ENCODE data around the gene CPXM1. TPM values are rescaled to one million over a fixed set of nuclear protein-coding genes. Genes with fewer than 3 reads are reported as not detected.

Gene CPXM1
- total RNA-seq, 2 donors from 2014 or later = 80.1 to 106 TPM

- Histone ChIP-seq H3K9ac (ENCODE audit: extremely low read depth, low read length, poor library complexity, severe bottlenecking) (no peak overlapping the region), H3K27me3 (ENCODE audit: control insufficient read depth, insufficient read depth, low read length, poor library complexity, severe bottlenecking) (peaks cover 39% of the 10 kb centered on the region), H3K9me3 (ENCODE audit: control insufficient read depth, low read length) (no peaks in the 10 kb centered on the region), H3K4me1 (ENCODE audit: control insufficient read depth, insufficient read depth, low read length) (no peaks in the 10 kb centered on the region), H3K27ac (ENCODE audit: low read depth, low read length) (no peak overlapping the region), H3K36me3 (ENCODE audit: control insufficient read depth, insufficient read depth, low read length) (no peaks in the 10 kb centered on the region), H3K4me3 (ENCODE audit: low read length) (no peak overlapping the region)
- WGBS, 2 experiments (ENCODE audit: insufficient coverage in 1 of 2, insufficient read length in 1 of 2) = 82 to 90% methylated on average over 4 to 5 of the region's 6 CpGs
- H3K4me1 Mint-ChIP-seq = peaks cover 3% of the 10 kb centered on the region
- no peak overlapping the region for H3K4me3 Mint-ChIP-seq
- H3K9me3 Mint-ChIP-seq = no peaks in the 10 kb centered on the region
- no peak overlapping the region for H3K27ac Mint-ChIP-seq
- peaks cover 45% of the 10 kb centered on the region for H3K27me3 Mint-ChIP-seq (ENCODE audit: insufficient read depth)
- H3K36me3 Mint-ChIP-seq (ENCODE audit: low read depth) = peaks cover 2% of the 10 kb centered on the region
- no peak for DNase-seq
- TF ChIP-seq, protein P1, sequence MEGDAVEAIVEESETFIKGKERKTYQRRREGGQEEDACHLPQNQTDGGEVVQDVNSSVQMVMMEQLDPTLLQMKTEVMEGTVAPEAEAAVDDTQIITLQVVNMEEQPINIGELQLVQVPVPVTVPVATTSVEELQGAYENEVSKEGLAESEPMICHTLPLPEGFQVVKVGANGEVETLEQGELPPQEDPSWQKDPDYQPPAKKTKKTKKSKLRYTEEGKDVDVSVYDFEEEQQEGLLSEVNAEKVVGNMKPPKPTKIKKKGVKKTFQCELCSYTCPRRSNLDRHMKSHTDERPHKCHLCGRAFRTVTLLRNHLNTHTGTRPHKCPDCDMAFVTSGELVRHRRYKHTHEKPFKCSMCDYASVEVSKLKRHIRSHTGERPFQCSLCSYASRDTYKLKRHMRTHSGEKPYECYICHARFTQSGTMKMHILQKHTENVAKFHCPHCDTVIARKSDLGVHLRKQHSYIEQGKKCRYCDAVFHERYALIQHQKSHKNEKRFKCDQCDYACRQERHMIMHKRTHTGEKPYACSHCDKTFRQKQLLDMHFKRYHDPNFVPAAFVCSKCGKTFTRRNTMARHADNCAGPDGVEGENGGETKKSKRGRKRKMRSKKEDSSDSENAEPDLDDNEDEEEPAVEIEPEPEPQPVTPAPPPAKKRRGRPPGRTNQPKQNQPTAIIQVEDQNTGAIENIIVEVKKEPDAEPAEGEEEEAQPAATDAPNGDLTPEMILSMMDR (conservative IDR thresholded peaks at IDR 0.05) = no peak
Measured at GRCh38 chr20:2829376-2829775, 28.9 kb upstream of the CPXM1 start.

DNA sequence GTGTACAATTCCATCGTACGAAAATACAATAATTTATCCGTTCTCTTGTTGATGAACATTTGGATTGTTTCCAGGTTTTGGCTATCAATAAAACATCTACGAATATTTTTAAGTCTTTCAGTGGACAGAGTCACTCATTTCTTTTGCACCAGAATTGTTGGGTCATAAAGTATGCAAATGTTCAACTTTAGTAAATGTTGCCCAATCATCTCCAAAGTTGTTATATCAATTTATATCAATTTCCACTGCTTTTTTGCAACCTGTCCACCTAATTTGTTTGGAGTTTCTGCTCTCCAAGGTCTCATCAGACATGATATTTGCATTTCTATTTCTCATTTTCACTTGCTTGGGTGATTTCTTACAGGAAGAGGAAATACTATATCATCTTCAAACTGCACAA is 26.2 kb upstream of the CPXM1 start:
- no peak overlapping the region for H3K9ac ChIP-seq (ENCODE audit: extremely low read depth, low read length, poor library complexity, severe bottlenecking)
- H3K4me1 ChIP-seq (ENCODE audit: control insufficient read depth, insufficient read depth, low read length) = no peaks in the 10 kb centered on the region
- Mint-ChIP-seq H3K4me1 (peaks cover 5% of the 10 kb centered on the region), H3K4me3 (no peak overlapping the region), H3K27me3 (ENCODE audit: insufficient read depth) (peaks cover 49% of the 10 kb centered on the region), H3K9me3 (no peaks in the 10 kb centered on the region), H3K36me3 (ENCODE audit: low read depth) (no peaks in the 10 kb centered on the region), H3K27ac (no peak overlapping the region)
- no peak overlapping the region for H3K4me3 ChIP-seq (ENCODE audit: low read length)
- H3K27me3 ChIP-seq (ENCODE audit: control insufficient read depth, insufficient read depth, low read length, poor library complexity, severe bottlenecking) = peaks cover 46% of the 10 kb centered on the region
- no peak overlapping the region for H3K27ac ChIP-seq (ENCODE audit: low read depth, low read length)
- H3K36me3 ChIP-seq (ENCODE audit: control insufficient read depth, insufficient read depth, low read length) = no peaks in the 10 kb centered on the region
- WGBS, 2 experiments (ENCODE audit: insufficient coverage in 1 of 2, insufficient read length in 1 of 2) = 75 to 83% methylated on average over 1 to 4 of the region's 4 CpGs
- no peak for DNase-seq
- TF ChIP-seq, protein P1 (conservative IDR thresholded peaks at IDR 0.05) = no peak
- H3K9me3 ChIP-seq (ENCODE audit: control insufficient read depth, low read length) = no peaks in the 10 kb centered on the region

DNA sequence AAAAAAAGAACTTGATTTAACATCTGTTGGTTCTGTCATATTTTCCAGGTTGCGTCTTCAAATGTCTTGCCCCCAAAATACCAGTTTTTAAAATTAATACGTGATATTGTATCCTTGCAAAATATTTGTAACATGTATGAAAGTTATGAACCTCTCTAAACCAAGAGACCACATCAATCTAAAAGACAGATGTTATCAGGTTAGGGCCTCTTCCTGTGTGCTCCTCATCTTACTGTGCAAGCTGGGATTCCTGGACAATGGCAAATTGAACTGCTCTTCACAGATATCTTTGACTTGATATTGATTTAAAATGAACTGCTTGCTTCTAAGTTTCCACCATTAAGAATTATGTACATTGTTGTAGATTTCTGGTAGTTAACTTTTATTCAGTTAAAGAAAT is 25.3 kb upstream of the CPXM1 start:
- peaks cover 8% of the 10 kb centered on the region for H3K4me1 Mint-ChIP-seq
- Histone ChIP-seq H3K36me3 (ENCODE audit: control insufficient read depth, insufficient read depth, low read length) (no peaks in the 10 kb centered on the region), H3K4me1 (ENCODE audit: control insufficient read depth, insufficient read depth, low read length) (no peaks in the 10 kb centered on the region), H3K27me3 (ENCODE audit: control insufficient read depth, insufficient read depth, low read length, poor library complexity, severe bottlenecking) (peaks cover 55% of the 10 kb centered on the region), H3K9ac (ENCODE audit: extremely low read depth, low read length, poor library complexity, severe bottlenecking) (no peak overlapping the region), H3K9me3 (ENCODE audit: control insufficient read depth, low read length) (no peaks in the 10 kb centered on the region), H3K4me3 (ENCODE audit: low read length) (no peak overlapping the region), H3K27ac (ENCODE audit: low read depth, low read length) (no peak overlapping the region)
- H3K27me3 Mint-ChIP-seq (ENCODE audit: insufficient read depth) = peaks cover 58% of the 10 kb centered on the region
- no peaks in the 10 kb centered on the region for H3K9me3 Mint-ChIP-seq
- H3K27ac Mint-ChIP-seq = no peak overlapping the region
- H3K36me3 Mint-ChIP-seq (ENCODE audit: low read depth) = no peaks in the 10 kb centered on the region
- WGBS, 2 experiments (ENCODE audit: insufficient coverage in 1 of 2, insufficient read length in 1 of 2) = 92% methylated on average over 2 of the region's 2 CpGs; no CpG with 5 or more reads in 1 of the 2 experiments
- no peak overlapping the region for H3K4me3 Mint-ChIP-seq
- no peak for DNase-seq
- TF ChIP-seq, protein P1 (conservative IDR thresholded peaks at IDR 0.05) = no peak

Measured in endodermal cell (in vitro differentiated cells).